Mucosa of rectum (tissue), 2 donors: ENCODE data around the gene PDE4D.

Source experiments
- H3K27ac ChIP-seq, 2 donors: one replicate each; pipeline ENCODE4 v1.7.0; 2013; ENCODE audit warnings: inconsistent platforms in 2 of 2, low read depth in 2 of 2, low read length in 2 of 2
- H3K27me3 ChIP-seq, 2 donors: one replicate each; pipeline ENCODE4 v1.7.0; 2013; ENCODE audit warnings: low read length in 2 of 2; ENCODE audit not compliant: control insufficient read depth in 2 of 2, insufficient read depth in 2 of 2
- H3K36me3 ChIP-seq, 2 donors: one replicate each; pipeline ENCODE4 v1.7.0; 2013; ENCODE audit warnings: low read length in 2 of 2; ENCODE audit not compliant: control insufficient read depth in 2 of 2, insufficient read depth in 2 of 2
- H3K4me1 ChIP-seq, 2 donors: one replicate each; pipeline ENCODE4 v1.7.0; 2013; ENCODE audit warnings: low read length in 2 of 2, mild to moderate bottlenecking in 1 of 2; ENCODE audit not compliant: control insufficient read depth in 2 of 2, insufficient read depth in 2 of 2
- H3K4me3 ChIP-seq, 2 donors: one replicate each; pipeline ENCODE4 v1.7.0; 2013; ENCODE audit warnings: low read length in 2 of 2
- H3K9ac ChIP-seq, 2 donors: one replicate each; pipeline ENCODE4 v1.7.0; 2013; ENCODE audit warnings: low read length in 2 of 2, low read depth in 1 of 2, mild to moderate bottlenecking in 1 of 2
- H3K9me3 ChIP-seq, 2 donors: one replicate each; pipeline ENCODE4 v1.7.0; 2013; ENCODE audit warnings: low read length in 2 of 2; ENCODE audit not compliant: control insufficient read depth in 2 of 2
- donor health status: healthy.
- donor health status: Normal muscosa, but diverticular disease.

Gene PDE4D

DNA sequence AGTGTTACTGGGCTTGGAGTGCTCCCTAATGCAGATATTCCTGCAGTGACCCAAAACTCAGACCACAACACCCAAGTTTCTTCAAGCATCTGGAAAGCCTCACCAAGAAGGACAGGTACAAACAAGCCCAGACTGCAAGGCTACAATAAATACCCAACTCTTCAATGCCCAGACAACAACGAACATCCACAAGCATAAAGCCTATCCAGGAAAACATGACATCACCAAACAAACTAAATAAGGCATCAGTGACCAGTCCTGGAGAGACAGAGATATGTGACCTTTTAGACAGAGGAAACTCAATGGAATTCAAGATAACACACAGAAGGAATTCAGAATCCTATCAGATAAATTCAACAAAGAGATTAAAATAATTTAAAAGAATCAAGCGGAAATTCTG is 605.6 kb downstream of the PDE4D start:
- Histone ChIP-seq H3K4me1 (peaks cover 0 to 13% of the 10 kb centered on the region in 2 donors), H3K9me3 (no peaks in the 10 kb centered on the region), H3K9ac (no peak overlapping the region), H3K27ac (peak overlapping the region in 1 of 2 donors; percentile 34), H3K27me3 (no peaks in the 10 kb centered on the region), H3K4me3 (no peak overlapping the region), H3K36me3 (no peaks in the 10 kb centered on the region)

DNA sequence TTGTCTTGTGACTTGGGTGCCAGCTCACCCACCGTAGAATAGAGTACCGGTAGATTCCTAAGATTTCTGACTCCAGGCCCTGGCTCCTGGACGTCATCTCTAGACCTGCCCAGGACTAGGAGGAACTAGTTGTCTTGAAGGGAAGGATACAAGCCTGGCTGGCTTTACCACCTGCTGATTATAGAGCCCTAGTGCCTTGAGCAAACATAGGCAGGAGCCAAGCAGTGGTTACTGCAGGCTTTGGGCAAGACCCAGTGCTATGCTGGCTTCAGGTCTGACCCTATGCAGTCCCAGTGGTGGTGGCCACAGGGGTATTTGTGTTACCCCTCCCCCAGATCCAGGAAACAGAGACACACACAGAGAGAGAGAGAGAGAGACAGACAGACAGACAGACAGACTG is 606.2 kb downstream of the PDE4D start:
- Histone ChIP-seq H3K9ac (no peak overlapping the region), H3K36me3 (no peaks in the 10 kb centered on the region), H3K27me3 (no peaks in the 10 kb centered on the region), H3K4me1 (peaks cover 0 to 13% of the 10 kb centered on the region in 2 donors), H3K27ac (peak overlapping the region in 1 of 2 donors; percentile 34), H3K9me3 (no peaks in the 10 kb centered on the region), H3K4me3 (no peak overlapping the region)

DNA sequence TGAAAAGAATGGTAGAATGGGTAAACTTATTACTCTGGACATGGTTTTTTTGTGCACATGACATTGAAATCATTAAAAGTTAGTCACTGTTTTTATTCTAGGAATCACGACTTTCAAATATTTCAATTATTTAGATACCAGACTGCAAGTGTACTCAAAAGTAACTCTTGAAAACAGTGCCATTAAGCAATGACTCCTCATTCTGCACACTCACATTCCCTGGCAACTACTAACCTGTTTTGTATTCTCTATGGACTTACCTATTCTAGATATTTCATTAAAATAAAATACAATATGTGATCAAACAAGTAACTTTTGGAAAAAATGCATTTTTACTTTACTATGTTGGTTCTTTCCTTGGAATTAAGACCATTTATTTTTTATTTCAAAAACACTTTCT is 607.0 kb downstream of the PDE4D start:
- H3K9me3 ChIP-seq = no peaks in the 10 kb centered on the region

GRCh38 chr5:59285300-59286016 is 608.1 kb downstream of the PDE4D start:
- Histone ChIP-seq H3K36me3 (no peaks in the 10 kb centered on the region), H3K27me3 (no peaks in the 10 kb centered on the region), H3K4me3 (no peak overlapping the region), H3K27ac (no peak overlapping the region), H3K9me3 (no peaks in the 10 kb centered on the region), H3K4me1 (peaks cover 0 to 13% of the 10 kb centered on the region in 2 donors), H3K9ac (no peak overlapping the region)

More for the DNA sequence above, 607.0 kb downstream of the PDE4D start:
- Histone ChIP-seq H3K36me3 (no peaks in the 10 kb centered on the region), H3K27me3 (no peaks in the 10 kb centered on the region), H3K4me3 (no peak overlapping the region), H3K9ac (no peak overlapping the region), H3K4me1 (peaks cover 0 to 13% of the 10 kb centered on the region in 2 donors), H3K27ac (no peak overlapping the region)

- Histone ChIP-seq H3K27me3 (no peaks in the 10 kb centered on the region), H3K4me1 (peaks cover 0 to 8% of the 10 kb centered on the region in 2 donors), H3K9me3 (no peaks in the 10 kb centered on the region), H3K36me3 (no peaks in the 10 kb centered on the region), H3K9ac (no peak overlapping the region), H3K4me3 (no peak overlapping the region), H3K27ac (no peak overlapping the region)
Observed at GRCh38 chr5:59282726-59283125, 610.8 kb downstream of the PDE4D start.

- H3K27me3 ChIP-seq = no peaks in the 10 kb centered on the region
- H3K9me3 ChIP-seq = no peaks in the 10 kb centered on the region
- no peak overlapping the region for H3K9ac ChIP-seq
- peaks cover 3 to 12% of the 10 kb centered on the region in 2 donors for H3K4me1 ChIP-seq
- no peak overlapping the region for H3K4me3 ChIP-seq
- no peak overlapping the region for H3K27ac ChIP-seq
- no peaks in the 10 kb centered on the region for H3K36me3 ChIP-seq
Observed at GRCh38 chr5:59279979-59280378, 613.5 kb downstream of the PDE4D start.

- Histone ChIP-seq H3K9me3 (no peaks in the 10 kb centered on the region), H3K4me1 (peaks cover 3 to 15% of the 10 kb centered on the region in 2 donors), H3K9ac (peak overlapping the region in 1 of 2 donors; percentile 6), H3K27me3 (no peaks in the 10 kb centered on the region), H3K4me3 (no peak overlapping the region), H3K36me3 (no peaks in the 10 kb centered on the region), H3K27ac (peak overlapping the region; percentile 53 to 87)
Observed at GRCh38 chr5:59276917-59277372, 616.6 kb downstream of the PDE4D start.

- peak overlapping the region; percentile 72 to 89 for H3K4me3 ChIP-seq
- no peaks in the 10 kb centered on the region for H3K27me3 ChIP-seq
- H3K9me3 ChIP-seq = no peaks in the 10 kb centered on the region
- H3K36me3 ChIP-seq = no peaks in the 10 kb centered on the region
- H3K9ac ChIP-seq = peak overlapping the region; percentile 73 to 93
- peak overlapping the region; percentile 87 to 91 for H3K27ac ChIP-seq
- peaks cover 3 to 15% of the 10 kb centered on the region in 2 donors for H3K4me1 ChIP-seq
Observed at GRCh38 chr5:59276325-59276675, 617.2 kb downstream of the PDE4D start.

GRCh38 chr5:59275510-59276324 is 617.8 kb downstream of the PDE4D start:
- Histone ChIP-seq H3K27ac (peak overlapping the region; percentile 87 to 91), H3K4me1 (peaks cover 3 to 15% of the 10 kb centered on the region in 2 donors), H3K27me3 (no peaks in the 10 kb centered on the region), H3K9me3 (no peaks in the 10 kb centered on the region), H3K4me3 (peak overlapping the region; percentile 72 to 89), H3K9ac (peak overlapping the region; percentile 73 to 93), H3K36me3 (no peaks in the 10 kb centered on the region)

GRCh38 chr5:59275170-59275509 is 618.4 kb downstream of the PDE4D start:
- Histone ChIP-seq H3K27ac (peak overlapping the region; percentile 87 to 91), H3K4me3 (peak overlapping the region; percentile 72 to 89), H3K4me1 (peaks cover 3 to 15% of the 10 kb centered on the region in 2 donors), H3K9ac (peak overlapping the region; percentile 73 to 93), H3K36me3 (no peaks in the 10 kb centered on the region), H3K27me3 (no peaks in the 10 kb centered on the region), H3K9me3 (no peaks in the 10 kb centered on the region)
